H1 (cell line): Measurements from ENCODE around the gene SLC17A6. TPM values are rescaled to one million over a fixed set of nuclear protein-coding genes. Genes with fewer than 3 reads are reported as not detected.

Experiments
- CTCF ChIA-PET: fragments of 300-600 bp; sonication (Branson Sonifier 250); formaldehyde crosslinking; loops from one replicate; lab custom pipeline; 2021; ENCODE audit not compliant: partially characterized antibody; lab: Charles Lee
- POLR2A ChIA-PET: fragments of 300-600 bp; sonication (Branson Sonifier 250); formaldehyde crosslinking; loops from one replicate; lab custom pipeline; 2021; ENCODE audit warnings: inconsistent platforms; ENCODE audit not compliant: partially characterized antibody; lab: Charles Lee
- DNase-seq, 2 experiments: peaks; one replicate each; pipeline versions ENCODE4 v3.0.0 to v3.0.0-alpha.2; 2010 to 2022; ENCODE audit warnings: low spot score in 2 of 2, low read depth in 1 of 2, mixed read lengths in 1 of 2
- FAIRE-seq: peaks from 2 replicates; lab custom pipeline; 2011; peaks lifted over from hg19 to GRCh38; lab: Jason Lieb, UNC
- H2AFZ ChIP-seq: 2 replicates; pipeline ENCODE4 v1.8.1; 2012; ENCODE audit warnings: low read length, inconsistent platforms
- H2AK5ac ChIP-seq: 2 replicates; pipeline ENCODE4 v1.6.1; 2013; ENCODE audit warnings: low read depth, low read length
- H2BK120ac ChIP-seq: replicated peaks from 2 replicates; pipeline ENCODE3; 2013; ENCODE audit warnings: low read depth, low read length, inconsistent platforms
- H2BK12ac ChIP-seq: 2 replicates; pipeline ENCODE4 v1.6.1; 2013; ENCODE audit warnings: low read depth, low read length
- H2BK15ac ChIP-seq: 2 replicates; pipeline ENCODE4 v1.6.1; 2013; ENCODE audit warnings: low read length
- H2BK20ac ChIP-seq: 2 replicates; pipeline ENCODE4 v1.6.1; 2013; ENCODE audit warnings: low read length
- H2BK5ac ChIP-seq: 2 replicates; pipeline ENCODE4 v1.6.1; 2013; ENCODE audit warnings: low read depth, low read length
- H3K14ac ChIP-seq: 2 replicates; pipeline ENCODE4 v1.6.1; 2013; ENCODE audit warnings: inconsistent platforms; ENCODE audit not compliant: insufficient read length
- H3K18ac ChIP-seq: 2 replicates; pipeline ENCODE4 v1.6.1; 2013; ENCODE audit warnings: low read length; ENCODE audit errors: extremely low read depth
- H3K23ac ChIP-seq: 2 replicates; pipeline ENCODE4 v1.6.1; 2013; ENCODE audit warnings: inconsistent platforms; ENCODE audit not compliant: insufficient read length
- H3K23me2 ChIP-seq: 2 replicates; pipeline ENCODE4 v1.6.1; 2013; ENCODE audit warnings: low read depth, low read length
- H3K27ac ChIP-seq: 2 replicates; pipeline ENCODE4 v1.6.1; 2011; ENCODE audit warnings: low read depth, low read length, inconsistent platforms
- H3K27me3 ChIP-seq, 4 experiments: replicated peaks in 1 of 4; 1 replicate in 1 of 4; 2 replicates in 3 of 4; pipeline versions ENCODE4 v1.6.1 to v1.8.1; 2011 to 2013; ENCODE audit warnings: low read length in 3 of 4, mild to moderate bottlenecking in 3 of 4, inconsistent platforms in 2 of 4, mixed read lengths in 2 of 4, moderate library complexity in 1 of 4; ENCODE audit not compliant: control insufficient read depth in 3 of 4, insufficient read depth in 3 of 4; ENCODE audit errors: extremely low read depth in 1 of 4
- H3K36me3 ChIP-seq, 4 experiments: 2 replicates each; pipeline versions ENCODE4 v1.6.1 to v1.8.1; 2011 to 2013; ENCODE audit warnings: mild to moderate bottlenecking in 4 of 4, low read length in 3 of 4, moderate library complexity in 2 of 4, control low read depth in 1 of 4, inconsistent platforms in 1 of 4; ENCODE audit not compliant: insufficient read depth in 4 of 4, control insufficient read depth in 2 of 4
- H3K4ac ChIP-seq: replicated peaks from 2 replicates; pipeline ENCODE3; 2013; ENCODE audit warnings: low read length, low read depth, mixed read lengths, inconsistent platforms; ENCODE audit not compliant: insufficient read length
- H3K4me1 ChIP-seq, 4 experiments: replicated peaks in 1 of 4; 1 replicate in 1 of 4; 2 replicates in 3 of 4; pipeline versions ENCODE4 v1.6.1 to v1.8.1; 2011 to 2013; ENCODE audit warnings: low read length in 3 of 4, inconsistent platforms in 2 of 4, mixed read lengths in 1 of 4; ENCODE audit not compliant: insufficient read depth in 4 of 4, control insufficient read depth in 3 of 4
- H3K4me2 ChIP-seq, 2 experiments: 2 replicates each; pipeline versions ENCODE4 v1.6.1 to v1.8.1; 2011 to 2013; ENCODE audit warnings: low read depth in 2 of 2, low read length in 2 of 2, control low read depth in 1 of 2, inconsistent platforms in 1 of 2, mild to moderate bottlenecking in 1 of 2; ENCODE audit not compliant: insufficient read depth in 1 of 2
- H3K4me3 ChIP-seq, 4 experiments: fragments of 200-600, 300-600 bp in 1 of 4; sonication (generic), shearing (Covaris generic), sonication (Bioruptor Twin) in 1 of 4; 2 replicates each; pipeline versions ENCODE4 v1.5.1 to v1.8.1; 2011 to 2016; ENCODE audit warnings: low read length in 4 of 4, low read depth in 3 of 4, control low read depth in 2 of 4, inconsistent platforms in 2 of 4, mild to moderate bottlenecking in 2 of 4, mixed read lengths in 1 of 4, moderate library complexity in 1 of 4; ENCODE audit not compliant: insufficient read depth in 2 of 4; ENCODE audit errors: extremely low read depth in 1 of 4
- H3K56ac ChIP-seq: replicated peaks from 2 replicates; pipeline ENCODE3; 2013; ENCODE audit warnings: low read depth, mild to moderate bottlenecking, mixed read lengths, low read length, inconsistent platforms; ENCODE audit not compliant: insufficient read length
- H3K79me1 ChIP-seq: 2 replicates; pipeline ENCODE4 v1.6.1; 2013; ENCODE audit warnings: low read depth, low read length, control low read depth
- H3K79me2 ChIP-seq, 2 experiments: 2 replicates each; pipeline versions ENCODE4 v1.6.1 to v1.8.1; 2012 to 2013; ENCODE audit warnings: low read length in 2 of 2, mild to moderate bottlenecking in 2 of 2, inconsistent platforms in 1 of 2; ENCODE audit not compliant: insufficient read depth in 2 of 2, control insufficient read depth in 1 of 2
- H3K9ac ChIP-seq, 4 experiments: replicated peaks in 1 of 4; 1 replicate in 1 of 4; 2 replicates in 3 of 4; pipeline versions ENCODE4 v1.6.1 to v1.8.1; 2011 to 2013; ENCODE audit warnings: low read depth in 3 of 4, low read length in 3 of 4, control low read depth in 2 of 4, mild to moderate bottlenecking in 2 of 4, moderate library complexity in 2 of 4, inconsistent platforms in 1 of 4; ENCODE audit errors: extremely low read depth in 1 of 4
- H3K9me3 ChIP-seq, 2 experiments: 2 replicates each; pipeline versions ENCODE4 v1.6.1 to v1.8.1; 2012 to 2013; ENCODE audit warnings: mild to moderate bottlenecking in 2 of 2, moderate library complexity in 2 of 2, control low read depth in 1 of 2, inconsistent platforms in 1 of 2, low read depth in 1 of 2, low read length in 1 of 2, mixed read lengths in 1 of 2; ENCODE audit not compliant: insufficient read depth in 2 of 2
- H4K20me1 ChIP-seq, 2 experiments: replicated peaks in 1 of 2; 2 replicates each; pipeline versions ENCODE3 to v1.8.1; 2011 to 2013; ENCODE audit warnings: inconsistent platforms in 2 of 2, low read length in 2 of 2, mild to moderate bottlenecking in 1 of 2; ENCODE audit not compliant: insufficient read depth in 2 of 2, control insufficient read depth in 1 of 2
- H4K5ac ChIP-seq: 2 replicates; pipeline ENCODE4 v1.6.1; 2013; ENCODE audit warnings: low read length, low read depth, mixed read lengths, inconsistent platforms; ENCODE audit not compliant: insufficient read length
- H4K8ac ChIP-seq: 2 replicates; pipeline ENCODE4 v1.8.0; 2013; ENCODE audit warnings: mild to moderate bottlenecking, moderate library complexity, low read length, inconsistent platforms; ENCODE audit not compliant: insufficient read depth; ENCODE audit errors: extremely low read depth
- H4K91ac ChIP-seq: replicated peaks from 2 replicates; pipeline ENCODE3; 2013; ENCODE audit warnings: low read length, mixed read lengths, inconsistent platforms; ENCODE audit not compliant: insufficient read length
- CREB1 ChIP-seq: IDR thresholded peaks from 2 replicates; pipeline ENCODE4 v1.6.1; 2012; ENCODE audit warnings: inconsistent platforms
- EGR1 ChIP-seq: IDR thresholded peaks from 2 replicates; pipeline ENCODE4 v1.6.1; 2011; ENCODE audit warnings: low read depth, low read length, borderline replicate concordance
- KDM4A ChIP-seq: IDR thresholded peaks from one replicate; pipeline ENCODE4 v1.7.1; 2012; ENCODE audit warnings: low read depth, mild to moderate bottlenecking, moderate library complexity, low read length, inconsistent platforms; ENCODE audit not compliant: severe bottlenecking
- KDM5A ChIP-seq: fragments of 200-600 bp; IDR thresholded peaks from 2 replicates; pipeline ENCODE4 v1.7.1; 2012; ENCODE audit warnings: mild to moderate bottlenecking, low read length, inconsistent platforms, mixed read lengths
- NANOG ChIP-seq: IDR thresholded peaks from 2 replicates; pipeline ENCODE4 v1.6.1; 2011; ENCODE audit warnings: low read length, low read depth, mild to moderate bottlenecking, inconsistent platforms; ENCODE audit not compliant: insufficient read depth, poor library complexity, severe bottlenecking
- RAD21 ChIP-seq, 2 experiments: IDR thresholded peaks in 1 of 2; conservative IDR thresholded peaks in 1 of 2; 2 replicates each; pipeline ENCODE4 v1.6.1; 2011; ENCODE audit warnings: low read depth in 2 of 2, low read length in 2 of 2, improper control_type of control experiment in 1 of 2, inconsistent platforms in 1 of 2, mild to moderate bottlenecking in 1 of 2, moderate library complexity in 1 of 2
- WGBS, 2 experiments: shearing (Covaris generic) in 1 of 2; methylation state at CpG; one replicate each; pipeline versions ENCODE4 v1.1.6 to v1.1.7; 2013 to 2015; ENCODE audit warnings: low lambda C conversion rate in 2 of 2, mixed read lengths in 2 of 2, inconsistent platforms in 1 of 2, low coverage in 1 of 2, missing lambda C conversion rate in 1 of 2; ENCODE audit not compliant: insufficient replicate concordance in 2 of 2, insufficient coverage in 1 of 2, insufficient read length in 1 of 2; ENCODE audit errors: extremely low coverage in 1 of 2, missing lambda C conversion rate in 1 of 2; 5-methylcytosine and 5-hydroxymethylcytosine counted together
- polyA plus RNA-seq, 7 experiments: library from polyadenylated mRNA; depleted of rRNA in 3 of 7; stranded (reverse) in 5 of 7; unstranded in 2 of 7; fragments of >200 nt in 5 of 7; fragments of 200-250 nt in 2 of 7; gene quantifications; 1 replicate in 5 of 7; 2 replicates in 1 of 7; 4 replicates in 1 of 7; pipeline versions ENCODE4 v1.2.1 to v1.2.3, GENCODE V29; 2011 to 2013; ENCODE audit warnings: missing spikeins in 2 of 7, mixed read lengths in 2 of 7
- total RNA-seq: library from RNA; stranded (reverse); fragmentation: NEBNext Ultra II Directional; extraction: Animal tissue kit (Norgen Biotek cat#: 25700); gene quantifications from 2 replicates; pipeline ENCODE4 v1.2.1, GENCODE V29; 2021
- TF ChIP-seq, protein P1 (sequence below), 3 experiments: IDR thresholded peaks; 1 replicate in 2 of 3; 2 replicates in 1 of 3; pipeline versions ENCODE4 v1.5.1 to v1.6.1; 2011; ENCODE audit warnings: low read length in 3 of 3, mild to moderate bottlenecking in 3 of 3, inconsistent platforms in 2 of 3, low read depth in 1 of 3, moderate library complexity in 1 of 3; ENCODE audit not compliant: insufficient read depth in 1 of 3; ENCODE audit errors: control extremely low read depth in 1 of 3
- TF ChIP-seq, protein P2 (sequence below): IDR thresholded peaks from 2 replicates; pipeline ENCODE4 v1.6.1; 2012; ENCODE audit warnings: low read length, inconsistent platforms

SLC17A6 gene
- total and polyA plus RNA-seq, 2 of the 8 experiments (the other 6 are each of a cell fraction or from before 2014, with no cell fraction given) = 0.24 to 1.6 TPM

GRCh38 chr11:22304337-22304961, 33.7 kb upstream of the SLC17A6 start:
- Histone ChIP-seq H2BK20ac (no peak overlapping the region), H3K79me2 (no peaks in the 10 kb centered on the region), H4K20me1 (no peaks in the 10 kb centered on the region), H4K91ac (no peak overlapping the region), H2AK5ac (no peak overlapping the region), H3K4me3 (no peak overlapping the region), H3K4me1 (no peaks in the 10 kb centered on the region)
- no peak for DNase-seq
- 52% methylated on average over 5 of the region's 5 CpGs; no CpG with 5 or more reads in 1 of the 2 experiments for WGBS, 2 experiments
- TF ChIP-seq, protein P1, sequence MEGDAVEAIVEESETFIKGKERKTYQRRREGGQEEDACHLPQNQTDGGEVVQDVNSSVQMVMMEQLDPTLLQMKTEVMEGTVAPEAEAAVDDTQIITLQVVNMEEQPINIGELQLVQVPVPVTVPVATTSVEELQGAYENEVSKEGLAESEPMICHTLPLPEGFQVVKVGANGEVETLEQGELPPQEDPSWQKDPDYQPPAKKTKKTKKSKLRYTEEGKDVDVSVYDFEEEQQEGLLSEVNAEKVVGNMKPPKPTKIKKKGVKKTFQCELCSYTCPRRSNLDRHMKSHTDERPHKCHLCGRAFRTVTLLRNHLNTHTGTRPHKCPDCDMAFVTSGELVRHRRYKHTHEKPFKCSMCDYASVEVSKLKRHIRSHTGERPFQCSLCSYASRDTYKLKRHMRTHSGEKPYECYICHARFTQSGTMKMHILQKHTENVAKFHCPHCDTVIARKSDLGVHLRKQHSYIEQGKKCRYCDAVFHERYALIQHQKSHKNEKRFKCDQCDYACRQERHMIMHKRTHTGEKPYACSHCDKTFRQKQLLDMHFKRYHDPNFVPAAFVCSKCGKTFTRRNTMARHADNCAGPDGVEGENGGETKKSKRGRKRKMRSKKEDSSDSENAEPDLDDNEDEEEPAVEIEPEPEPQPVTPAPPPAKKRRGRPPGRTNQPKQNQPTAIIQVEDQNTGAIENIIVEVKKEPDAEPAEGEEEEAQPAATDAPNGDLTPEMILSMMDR (IDR thresholded peaks at IDR 0.05; ENCODE audit: control extremely low read depth in 1 of 3, insufficient read depth in 1 of 3, low read depth in 1 of 3, low read length in 3 of 3) = peak in 2 of 3 experiments; percentile 25 to 41; a peak in 2 of 4 replicates
- peak; percentile 60 to 61 for TF ChIP-seq RAD21 (IDR thresholded peaks at IDR 0.05 in 1 of 2, conservative IDR thresholded peaks at IDR 0.05 in 1 of 2; ENCODE audit: low read depth in 2 of 2, low read length in 2 of 2)
- no peak for TF ChIP-seq NANOG
- no peak for TF ChIP-seq KDM4A
- TF ChIP-seq KDM5A = no peak
- TF ChIP-seq EGR1 = no peak
- no peak for TF ChIP-seq CREB1
- TF ChIP-seq, protein P2, sequence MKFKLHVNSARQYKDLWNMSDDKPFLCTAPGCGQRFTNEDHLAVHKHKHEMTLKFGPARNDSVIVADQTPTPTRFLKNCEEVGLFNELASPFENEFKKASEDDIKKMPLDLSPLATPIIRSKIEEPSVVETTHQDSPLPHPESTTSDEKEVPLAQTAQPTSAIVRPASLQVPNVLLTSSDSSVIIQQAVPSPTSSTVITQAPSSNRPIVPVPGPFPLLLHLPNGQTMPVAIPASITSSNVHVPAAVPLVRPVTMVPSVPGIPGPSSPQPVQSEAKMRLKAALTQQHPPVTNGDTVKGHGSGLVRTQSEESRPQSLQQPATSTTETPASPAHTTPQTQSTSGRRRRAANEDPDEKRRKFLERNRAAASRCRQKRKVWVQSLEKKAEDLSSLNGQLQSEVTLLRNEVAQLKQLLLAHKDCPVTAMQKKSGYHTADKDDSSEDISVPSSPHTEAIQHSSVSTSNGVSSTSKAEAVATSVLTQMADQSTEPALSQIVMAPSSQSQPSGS = no peak
- TF ChIP-seq, all 59 proteins: peak for 2
- Histone ChIP-seq H2BK120ac (no peak overlapping the region), H3K14ac (no peak overlapping the region), H3K36me3 (no peaks in the 10 kb centered on the region), H3K27ac (no peak overlapping the region), H3K23me2 (peaks cover 3% of the 10 kb centered on the region; the same call in 1 of the 2 replicates), H3K4ac (no peak overlapping the region), H3K27me3 (no peaks in the 10 kb centered on the region), H4K5ac (no peak overlapping the region), H4K8ac (no peak overlapping the region), H3K4me2 (no peak overlapping the region), H3K9ac (no peak overlapping the region), H3K18ac (no peak overlapping the region), H3K56ac (no peak overlapping the region), H3K79me1 (no peaks in the 10 kb centered on the region), H2BK15ac (no peak overlapping the region), H2AFZ (no peak overlapping the region), H2BK5ac (no peak overlapping the region), H3K9me3 (no peaks in the 10 kb centered on the region), H3K23ac (no peak overlapping the region), H2BK12ac (no peak overlapping the region)
- POLR2A ChIA-PET = no interaction called here
- FAIRE-seq = peak; percentile 42
- CTCF ChIA-PET = interaction anchor here (0.6 to 3.4 kb wide), 32 partner anchors 9 to 1655 kb away, joined by 3 to 23 read pairs (median 4); partner anchors contain the start of gene ANO5
